ENCODE data around the gene LCN6. TPM values are rescaled to one million over a fixed set of nuclear protein-coding genes. Genes with fewer than 3 reads are reported as not detected.

LCN6 gene
- total RNA-seq, 8 experiments from 2014 or later, result 0.41 to 0.76 TPM; not detected in 6

Other genes starting within 250 kb of the LCN6 start
- 10 to 100 TPM in 7 of 8 experiments, 1 to 10 TPM in 1; 4.9 to 57.7 (median 17.6) TPM for gene NOTCH1, start 202.5 kb downstream of the LCN6 start, total RNA-seq
- gene EGFL7, start 85.6 kb downstream of the LCN6 start, total RNA-seq, result 10 to 100 TPM in 3 of 8 experiments, 1 to 10 TPM in 1, under 1 TPM in 4; 0.50 to 21.9 (median 4.7) TPM
- 10 to 100 TPM in 2 of 8 experiments, 1 to 10 TPM in 6; 1.5 to 19.7 (median 4.6) TPM for gene AGPAT2, start 61.1 kb downstream of the LCN6 start, total RNA-seq
- gene DIPK1B, start 36.0 kb downstream of the LCN6 start, total RNA-seq, result 10 to 100 TPM in 6 of 8 experiments, 1 to 10 TPM in 1, under 1 TPM in 1; 0.92 to 44.3 (median 27.8) TPM
- gene LCN10, start 5.6 kb downstream of the LCN6 start, total RNA-seq, result 1 to 10 TPM in 1 of 8 experiments, under 1 TPM in 7; 0.05 to 1.7 (median 0.38) TPM
- under 1 TPM in 4 of 8 experiments, not detected in 4; 0.08 to 0.43 (median 0.22) TPM for gene LCN8, start 9.7 kb upstream of the LCN6 start, total RNA-seq
- under 1 TPM in 5 of 8 experiments, not detected in 3; 0.21 to 0.43 (median 0.23) TPM for gene LCN15, start 16.0 kb upstream of the LCN6 start, total RNA-seq
- gene TMEM141, start 42.8 kb upstream of the LCN6 start, total RNA-seq, result 10 to 100 TPM; 21.7 to 92.7 (median 39.5) TPM
- 1 to 10 TPM in 7 of 8 experiments, under 1 TPM in 1; 0.61 to 3.3 (median 2.5) TPM for gene CCDC183, start 47.8 kb upstream of the LCN6 start, total RNA-seq
- gene RABL6, start 59.4 kb upstream of the LCN6 start, total RNA-seq, result 10 to 100 TPM; 33.8 to 83.5 (median 39.5) TPM
- gene AJM1, start 94.0 kb upstream of the LCN6 start, total RNA-seq, result 1 to 10 TPM; 1.2 to 5.5 (median 2.6) TPM
- gene PHPT1, start 100.9 kb upstream of the LCN6 start, total RNA-seq, result 100 to 1,000 TPM; 134 to 366 (median 259) TPM
- gene MAMDC4, start 103.8 kb upstream of the LCN6 start, total RNA-seq, result 10 to 100 TPM in 1 of 8 experiments, 1 to 10 TPM in 7; 1.5 to 10.3 (median 4.7) TPM
- 100 to 1,000 TPM; 506 to 905 (median 719) TPM for gene EDF1, start 117.8 kb upstream of the LCN6 start, total RNA-seq
- gene TRAF2, start 138.0 kb upstream of the LCN6 start, total RNA-seq, result 10 to 100 TPM in 4 of 8 experiments, 1 to 10 TPM in 4; 6.8 to 18.4 (median 10.0) TPM
- gene FBXW5, start 196.2 kb upstream of the LCN6 start, total RNA-seq, result 100 to 1,000 TPM in 1 of 8 experiments, 10 to 100 TPM in 7; 34.1 to 115 (median 45.3) TPM
- 1 to 10 TPM in 5 of 8 experiments, under 1 TPM in 1, not detected in 2; 0.71 to 2.7 (median 1.4) TPM for gene C8G, start 196.7 kb upstream of the LCN6 start, total RNA-seq
- 1 to 10 TPM in 5 of 8 experiments, under 1 TPM in 3; 0.38 to 4.3 (median 1.2) TPM for gene LCN12, start 203.7 kb upstream of the LCN6 start, total RNA-seq
- gene PTGDS, start 229.0 kb upstream of the LCN6 start, total RNA-seq, result 100 to 1,000 TPM in 2 of 8 experiments, 10 to 100 TPM in 2, 1 to 10 TPM in 4; 1.2 to 273 (median 12.3) TPM
- 1 to 10 TPM in 1 of 8 experiments, under 1 TPM in 7; 0.11 to 1.3 (median 0.73) TPM for gene LCNL1, start 234.5 kb upstream of the LCN6 start, total RNA-seq
- 10 to 100 TPM; 23.4 to 38.4 (median 27.5) TPM for gene PAXX, start 243.9 kb upstream of the LCN6 start, total RNA-seq
- 1 to 10 TPM in 1 of 8 experiments, under 1 TPM in 3, not detected in 4; 0.29 to 8.3 (median 0.47) TPM for gene CLIC3, start 248.0 kb upstream of the LCN6 start, total RNA-seq

Measured in motor neuron (in vitro differentiated cells).